Measurements from ENCODE around the gene ELF3. TPM values are rescaled to one million over a fixed set of nuclear protein-coding genes. Genes with fewer than 3 reads are reported as not detected.

Gene ELF3
- total and polyA plus RNA-seq, 4 donors, result 10.1 to 38.7 (median 25.6) TPM

DNA sequence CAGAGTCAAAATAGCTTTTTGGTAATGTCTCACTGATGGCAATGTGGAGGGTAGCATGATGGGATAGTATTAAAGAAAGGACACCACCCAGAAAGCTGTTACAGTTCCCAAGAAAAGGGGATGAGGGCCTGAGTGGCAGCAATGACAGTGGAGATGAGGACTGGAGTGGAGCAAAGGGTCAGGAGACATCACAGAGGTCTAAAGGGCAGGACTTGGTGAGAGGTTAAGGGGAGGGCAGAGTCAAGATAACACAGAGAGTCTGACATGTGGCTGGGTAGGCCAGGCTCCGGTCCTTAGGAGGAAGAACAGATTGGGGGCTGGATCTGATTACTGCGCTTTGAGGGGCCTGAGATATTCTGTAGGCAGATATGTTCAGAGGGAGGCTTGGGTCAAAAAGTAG lies 19.3 kb downstream of the ELF3 start:
- no peak for DNase-seq (ENCODE audit: low spot score)
- Histone ChIP-seq H3K9me3 (ENCODE audit: control insufficient read depth in 4 of 4, low read length in 3 of 4) (no peaks in the 10 kb centered on the region), H3K36me3 (ENCODE audit: control insufficient read depth in 4 of 4, insufficient read depth in 3 of 4, low read depth in 1 of 4, low read length in 3 of 4) (no peaks in the 10 kb centered on the region), H3K27ac (ENCODE audit: low read depth in 1 of 2, low read length in 2 of 2) (no peak overlapping the region), H3K4me3 (ENCODE audit: low read depth in 1 of 3, low read length in 3 of 3) (no peak overlapping the region), H3K9ac (ENCODE audit: low read depth in 1 of 2, low read length in 2 of 2) (no peak overlapping the region), H3K27me3 (ENCODE audit: control insufficient read depth in 4 of 4, insufficient read depth in 4 of 4, low read length in 3 of 4) (no peaks in the 10 kb centered on the region), H3K4me1 (ENCODE audit: control insufficient read depth in 4 of 4, insufficient read depth in 4 of 4, low read length in 3 of 4) (peaks cover 0 to 17% (median 6%) of the 10 kb centered on the region in 4 donors)
- TF ChIP-seq, protein P1, sequence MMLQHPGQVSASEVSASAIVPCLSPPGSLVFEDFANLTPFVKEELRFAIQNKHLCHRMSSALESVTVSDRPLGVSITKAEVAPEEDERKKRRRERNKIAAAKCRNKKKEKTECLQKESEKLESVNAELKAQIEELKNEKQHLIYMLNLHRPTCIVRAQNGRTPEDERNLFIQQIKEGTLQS (IDR thresholded peaks at IDR 0.05), result no peak
- TF ChIP-seq YY1 (IDR thresholded peaks at IDR 0.05) (no peak), RAD21 (IDR thresholded peaks at IDR 0.05) (no peak), FOXA1 (IDR thresholded peaks at IDR 0.05) (no peak), RXRA (IDR thresholded peaks at IDR 0.05) (no peak), TAF1 (conservative IDR thresholded peaks at IDR 0.05) (no peak), EGR1 (IDR thresholded peaks at IDR 0.05; ENCODE audit: low read depth in 2 of 2) (no peak), GABPA (IDR thresholded peaks at IDR 0.05 in 1 of 2, conservative IDR thresholded peaks at IDR 0.05 in 1 of 2) (no peak), HNF4G (IDR thresholded peaks at IDR 0.05) (no peak), SP1 (IDR thresholded peaks at IDR 0.05) (no peak), FOXA2 (IDR thresholded peaks at IDR 0.05) (no peak), HNF4A (conservative IDR thresholded peaks at IDR 0.05) (no peak), NR2F2 (IDR thresholded peaks at IDR 0.05) (no peak), JUND (IDR thresholded peaks at IDR 0.05) (no peak)
- TF ChIP-seq, protein P2, sequence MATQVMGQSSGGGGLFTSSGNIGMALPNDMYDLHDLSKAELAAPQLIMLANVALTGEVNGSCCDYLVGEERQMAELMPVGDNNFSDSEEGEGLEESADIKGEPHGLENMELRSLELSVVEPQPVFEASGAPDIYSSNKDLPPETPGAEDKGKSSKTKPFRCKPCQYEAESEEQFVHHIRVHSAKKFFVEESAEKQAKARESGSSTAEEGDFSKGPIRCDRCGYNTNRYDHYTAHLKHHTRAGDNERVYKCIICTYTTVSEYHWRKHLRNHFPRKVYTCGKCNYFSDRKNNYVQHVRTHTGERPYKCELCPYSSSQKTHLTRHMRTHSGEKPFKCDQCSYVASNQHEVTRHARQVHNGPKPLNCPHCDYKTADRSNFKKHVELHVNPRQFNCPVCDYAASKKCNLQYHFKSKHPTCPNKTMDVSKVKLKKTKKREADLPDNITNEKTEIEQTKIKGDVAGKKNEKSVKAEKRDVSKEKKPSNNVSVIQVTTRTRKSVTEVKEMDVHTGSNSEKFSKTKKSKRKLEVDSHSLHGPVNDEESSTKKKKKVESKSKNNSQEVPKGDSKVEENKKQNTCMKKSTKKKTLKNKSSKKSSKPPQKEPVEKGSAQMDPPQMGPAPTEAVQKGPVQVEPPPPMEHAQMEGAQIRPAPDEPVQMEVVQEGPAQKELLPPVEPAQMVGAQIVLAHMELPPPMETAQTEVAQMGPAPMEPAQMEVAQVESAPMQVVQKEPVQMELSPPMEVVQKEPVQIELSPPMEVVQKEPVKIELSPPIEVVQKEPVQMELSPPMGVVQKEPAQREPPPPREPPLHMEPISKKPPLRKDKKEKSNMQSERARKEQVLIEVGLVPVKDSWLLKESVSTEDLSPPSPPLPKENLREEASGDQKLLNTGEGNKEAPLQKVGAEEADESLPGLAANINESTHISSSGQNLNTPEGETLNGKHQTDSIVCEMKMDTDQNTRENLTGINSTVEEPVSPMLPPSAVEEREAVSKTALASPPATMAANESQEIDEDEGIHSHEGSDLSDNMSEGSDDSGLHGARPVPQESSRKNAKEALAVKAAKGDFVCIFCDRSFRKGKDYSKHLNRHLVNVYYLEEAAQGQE (IDR thresholded peaks at IDR 0.05), result no peak
- TF ChIP-seq, protein P3, sequence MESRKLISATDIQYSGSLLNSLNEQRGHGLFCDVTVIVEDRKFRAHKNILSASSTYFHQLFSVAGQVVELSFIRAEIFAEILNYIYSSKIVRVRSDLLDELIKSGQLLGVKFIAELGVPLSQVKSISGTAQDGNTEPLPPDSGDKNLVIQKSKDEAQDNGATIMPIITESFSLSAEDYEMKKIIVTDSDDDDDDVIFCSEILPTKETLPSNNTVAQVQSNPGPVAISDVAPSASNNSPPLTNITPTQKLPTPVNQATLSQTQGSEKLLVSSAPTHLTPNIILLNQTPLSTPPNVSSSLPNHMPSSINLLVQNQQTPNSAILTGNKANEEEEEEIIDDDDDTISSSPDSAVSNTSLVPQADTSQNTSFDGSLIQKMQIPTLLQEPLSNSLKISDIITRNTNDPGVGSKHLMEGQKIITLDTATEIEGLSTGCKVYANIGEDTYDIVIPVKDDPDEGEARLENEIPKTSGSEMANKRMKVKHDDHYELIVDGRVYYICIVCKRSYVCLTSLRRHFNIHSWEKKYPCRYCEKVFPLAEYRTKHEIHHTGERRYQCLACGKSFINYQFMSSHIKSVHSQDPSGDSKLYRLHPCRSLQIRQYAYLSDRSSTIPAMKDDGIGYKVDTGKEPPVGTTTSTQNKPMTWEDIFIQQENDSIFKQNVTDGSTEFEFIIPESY (IDR thresholded peaks at IDR 0.05), result no peak
- TF ChIP-seq, protein P4, sequence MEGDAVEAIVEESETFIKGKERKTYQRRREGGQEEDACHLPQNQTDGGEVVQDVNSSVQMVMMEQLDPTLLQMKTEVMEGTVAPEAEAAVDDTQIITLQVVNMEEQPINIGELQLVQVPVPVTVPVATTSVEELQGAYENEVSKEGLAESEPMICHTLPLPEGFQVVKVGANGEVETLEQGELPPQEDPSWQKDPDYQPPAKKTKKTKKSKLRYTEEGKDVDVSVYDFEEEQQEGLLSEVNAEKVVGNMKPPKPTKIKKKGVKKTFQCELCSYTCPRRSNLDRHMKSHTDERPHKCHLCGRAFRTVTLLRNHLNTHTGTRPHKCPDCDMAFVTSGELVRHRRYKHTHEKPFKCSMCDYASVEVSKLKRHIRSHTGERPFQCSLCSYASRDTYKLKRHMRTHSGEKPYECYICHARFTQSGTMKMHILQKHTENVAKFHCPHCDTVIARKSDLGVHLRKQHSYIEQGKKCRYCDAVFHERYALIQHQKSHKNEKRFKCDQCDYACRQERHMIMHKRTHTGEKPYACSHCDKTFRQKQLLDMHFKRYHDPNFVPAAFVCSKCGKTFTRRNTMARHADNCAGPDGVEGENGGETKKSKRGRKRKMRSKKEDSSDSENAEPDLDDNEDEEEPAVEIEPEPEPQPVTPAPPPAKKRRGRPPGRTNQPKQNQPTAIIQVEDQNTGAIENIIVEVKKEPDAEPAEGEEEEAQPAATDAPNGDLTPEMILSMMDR (IDR thresholded peaks at IDR 0.05; ENCODE audit: low read depth, low read length, missing input control), result no peak
- TF ChIP-seq, protein P5, sequence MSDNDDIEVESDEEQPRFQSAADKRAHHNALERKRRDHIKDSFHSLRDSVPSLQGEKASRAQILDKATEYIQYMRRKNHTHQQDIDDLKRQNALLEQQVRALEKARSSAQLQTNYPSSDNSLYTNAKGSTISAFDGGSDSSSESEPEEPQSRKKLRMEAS (IDR thresholded peaks at IDR 0.05), result no peak
- WGBS, result 92% methylated on average over 2 of the region's 2 CpGs

Measured in liver (tissue), 9 donors.